Measurements from ENCODE around the gene UTS2B. TPM values are rescaled to one million over a fixed set of nuclear protein-coding genes. Genes with fewer than 3 reads are reported as not detected.
"Not testable (repeated sequence)": the region's sequence is repeated elsewhere in the genome, so short reads cannot be mapped to it uniquely, and the experiment has no call there.

Gene UTS2B
- total RNA-seq, 2 experiments from 2014 or later: not detected

GRCh38 chr3:191282251-191283185, 47.8 kb downstream of the UTS2B start:
- no peaks in the 10 kb centered on the region for H3K36me3 Mint-ChIP-seq
- H3K4me1 Mint-ChIP-seq (ENCODE audit: low read depth): no peaks in the 10 kb centered on the region
- H3K27me3 Mint-ChIP-seq: no peaks in the 10 kb centered on the region
- intact Hi-C loops (cut with micrococcal nuclease): no loop called here
- POLR2A ChIA-PET: no interaction called here
- no peak overlapping the region for H3K4me3 Mint-ChIP-seq
- no peak for DNase-seq
- CTCF ChIA-PET: no interaction called here
- no peak overlapping the region for H3K27ac Mint-ChIP-seq
- peaks cover 2% of the 10 kb centered on the region for H3K9me3 Mint-ChIP-seq

- Mint-ChIP-seq H3K4me1 (ENCODE audit: low read depth) (no peaks in the 10 kb centered on the region), H3K27ac (no peak overlapping the region), H3K36me3 (no peaks in the 10 kb centered on the region), H3K4me3 (no peak overlapping the region), H3K27me3 (no peaks in the 10 kb centered on the region), H3K9me3 (peaks cover 2% of the 10 kb centered on the region)
- DNase-seq: no peak
- intact Hi-C loops (cut with micrococcal nuclease): no loop called here
- CTCF ChIA-PET: no interaction called here
- POLR2A ChIA-PET: no interaction called here
Observed at GRCh38 chr3:191280882-191281281, 49.4 kb downstream of the UTS2B start.

- no peaks in the 10 kb centered on the region for H3K36me3 Mint-ChIP-seq
- ChIA-PET CTCF (no interaction called here), POLR2A (no interaction called here)
- no peaks in the 10 kb centered on the region for H3K27me3 Mint-ChIP-seq
- intact Hi-C loops (cut with micrococcal nuclease): no loop called here
- DNase-seq: no peak
- H3K27ac Mint-ChIP-seq: no peak overlapping the region
- peaks cover under 1% of the 10 kb centered on the region for H3K9me3 Mint-ChIP-seq
- no peak overlapping the region for H3K4me3 Mint-ChIP-seq
- H3K4me1 Mint-ChIP-seq (ENCODE audit: low read depth): no peaks in the 10 kb centered on the region
Observed at GRCh38 chr3:191280111-191280510, 50.2 kb downstream of the UTS2B start.

DNA sequence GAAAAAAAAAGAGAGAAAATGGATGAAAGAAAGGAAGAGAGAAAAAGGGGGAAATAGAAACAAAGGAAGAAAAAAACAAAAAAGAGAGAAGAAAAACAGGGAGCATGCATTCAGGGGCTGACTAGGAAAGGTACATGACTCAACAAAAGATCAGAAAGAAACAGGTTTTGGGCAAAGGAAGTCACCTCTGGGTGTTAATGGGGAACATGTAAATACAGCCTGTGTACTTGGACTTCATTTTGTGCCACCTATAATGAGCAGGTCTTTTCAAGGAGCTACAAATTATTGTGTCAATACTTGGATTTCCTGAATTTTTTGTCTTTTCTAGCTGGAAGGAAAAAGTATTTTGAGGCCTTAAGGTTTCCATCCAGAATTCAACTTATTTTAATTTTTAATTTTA, 54.6 kb downstream of the UTS2B start:
- H3K36me3 Mint-ChIP-seq: no peaks in the 10 kb centered on the region
- CTCF ChIA-PET: no interaction called here

DNA sequence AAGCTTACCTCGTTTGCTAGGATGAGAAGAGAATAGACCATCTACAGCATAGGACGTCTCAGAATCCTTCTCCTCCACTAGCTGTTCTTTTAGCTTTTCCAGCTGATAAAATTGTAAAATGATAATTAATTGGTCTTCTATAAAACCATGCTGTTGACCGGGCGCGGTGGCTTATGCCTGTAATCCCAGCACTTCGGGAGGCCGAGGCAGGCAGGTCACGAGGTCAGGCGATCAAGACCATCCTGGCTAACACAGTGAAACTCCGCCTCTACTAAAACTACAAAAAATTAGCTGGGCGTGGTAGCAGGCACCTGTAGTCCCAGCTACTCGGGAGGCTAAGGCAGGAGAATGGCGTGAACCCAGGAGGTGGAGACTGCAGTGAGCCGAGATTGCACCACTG, 55.1 kb downstream of the UTS2B start:
- H3K27ac Mint-ChIP-seq; POLR2A ChIA-PET; H3K36me3 Mint-ChIP-seq; H3K9me3 Mint-ChIP-seq; intact Hi-C loops (cut with micrococcal nuclease); CTCF ChIA-PET; DNase-seq; H3K27me3 Mint-ChIP-seq; H3K4me3 Mint-ChIP-seq; H3K4me1 Mint-ChIP-seq (ENCODE audit: low read depth): not testable (repeated sequence)

More for the DNA sequence above, 54.6 kb downstream of the UTS2B start:
- DNase-seq: no peak
- H3K4me1 Mint-ChIP-seq (ENCODE audit: low read depth): no peaks in the 10 kb centered on the region
- POLR2A ChIA-PET: no interaction called here
- H3K9me3 Mint-ChIP-seq: peaks cover 5% of the 10 kb centered on the region
- intact Hi-C loops (cut with micrococcal nuclease): no loop called here
- H3K27ac Mint-ChIP-seq: no peak overlapping the region
- no peak overlapping the region for H3K4me3 Mint-ChIP-seq
- no peaks in the 10 kb centered on the region for H3K27me3 Mint-ChIP-seq

DNA sequence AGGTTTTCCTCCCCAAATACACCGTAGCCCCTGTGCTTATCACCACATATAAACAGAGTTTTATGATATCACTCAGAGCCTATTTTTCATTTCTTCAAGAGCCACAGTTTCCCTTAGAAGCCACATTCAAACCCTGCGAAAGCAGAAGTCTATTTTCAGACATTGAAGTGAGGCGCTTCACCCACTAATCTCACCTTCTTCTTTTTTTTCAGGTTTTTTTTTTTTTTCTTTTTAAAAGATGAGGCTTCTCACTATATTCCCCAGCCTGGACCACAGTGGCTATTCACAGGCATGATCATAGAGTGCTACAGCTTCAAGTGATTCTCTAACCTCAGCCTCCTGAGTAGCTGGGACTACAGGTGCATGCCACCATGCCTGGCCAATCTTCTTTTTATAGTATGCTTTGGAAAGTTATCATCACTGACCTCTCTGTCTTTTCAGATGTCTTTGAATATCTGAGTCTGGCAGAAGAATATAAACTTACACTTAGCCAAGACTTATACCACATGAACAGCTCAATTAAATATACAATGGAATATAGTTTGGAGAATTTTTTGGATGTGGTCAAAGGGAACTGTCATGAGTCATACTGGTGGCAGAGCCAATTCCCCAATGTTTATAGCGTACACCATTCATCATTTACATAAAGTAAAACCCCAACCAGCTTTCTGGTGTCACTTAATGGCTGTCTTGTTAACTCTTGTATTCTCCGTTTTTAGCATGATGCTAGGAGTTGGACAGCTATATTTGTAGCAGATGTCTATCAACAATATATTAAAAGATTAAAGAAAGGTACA, 60.8 kb downstream of the UTS2B start:
- Mint-ChIP-seq H3K4me1 (ENCODE audit: low read depth) (no peaks in the 10 kb centered on the region), H3K9me3 (peaks cover 5% of the 10 kb centered on the region), H3K27me3 (no peaks in the 10 kb centered on the region), H3K36me3 (no peaks in the 10 kb centered on the region), H3K4me3 (no peak overlapping the region), H3K27ac (no peak overlapping the region)
- no peak for DNase-seq
- ChIA-PET CTCF (interaction anchor here (0.6 kb wide), 1 partner anchor 43 kb away, joined by 3 read pairs; no protein-coding TSS in a partner anchor), POLR2A (no interaction called here)
- intact Hi-C loops (cut with micrococcal nuclease): no loop called here

- Mint-ChIP-seq H3K9me3 (peaks cover 5% of the 10 kb centered on the region), H3K27ac (no peak overlapping the region), H3K36me3 (no peaks in the 10 kb centered on the region), H3K4me3 (no peak overlapping the region), H3K4me1 (ENCODE audit: low read depth) (no peaks in the 10 kb centered on the region), H3K27me3 (no peaks in the 10 kb centered on the region)
- intact Hi-C loops (cut with micrococcal nuclease): no loop called here
- ChIA-PET POLR2A (no interaction called here), CTCF (no interaction called here)
- DNase-seq: no peak
Observed at GRCh38 chr3:191268737-191269136, 61.6 kb downstream of the UTS2B start.

- no peaks in the 10 kb centered on the region for H3K36me3 Mint-ChIP-seq
- ChIA-PET CTCF (no interaction called here), POLR2A (no interaction called here)
Observed at GRCh38 chr3:191263850-191264249, 66.5 kb downstream of the UTS2B start.

DNA sequence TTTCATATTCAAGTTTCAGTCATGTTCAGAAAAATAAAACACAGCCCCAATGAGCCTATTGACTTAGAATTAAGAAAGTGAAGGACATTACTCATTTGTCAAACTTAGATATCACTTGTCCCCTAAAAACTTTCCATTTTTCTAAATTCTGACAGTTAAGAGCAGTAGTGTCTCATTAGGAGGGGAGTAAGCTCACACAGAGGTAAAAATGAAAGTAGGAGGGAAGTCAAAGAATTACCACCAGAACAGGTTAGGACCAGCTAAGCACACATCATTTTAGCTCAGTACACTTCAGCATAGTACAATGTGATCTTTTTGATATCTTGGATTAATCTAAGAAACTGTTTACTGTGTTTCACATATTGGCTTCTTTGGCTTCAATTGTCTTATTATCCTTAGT, 67.0 kb downstream of the UTS2B start:
- Mint-ChIP-seq H3K4me1 (ENCODE audit: low read depth) (no peaks in the 10 kb centered on the region), H3K9me3 (no peaks in the 10 kb centered on the region), H3K27ac (no peak overlapping the region), H3K4me3 (no peak overlapping the region), H3K27me3 (no peaks in the 10 kb centered on the region), H3K36me3 (no peaks in the 10 kb centered on the region)
- intact Hi-C loops (cut with micrococcal nuclease): no loop called here
- DNase-seq: no peak
- ChIA-PET CTCF (interaction anchor here (1.0 kb wide), 1 partner anchor 10 kb away, joined by 3 read pairs; no protein-coding TSS in a partner anchor), POLR2A (no interaction called here)

More at GRCh38 chr3:191263850-191264249, 66.5 kb downstream of the UTS2B start:
- intact Hi-C loops (cut with micrococcal nuclease): no loop called here
- no peaks in the 10 kb centered on the region for H3K9me3 Mint-ChIP-seq
- H3K4me3 Mint-ChIP-seq: no peak overlapping the region
- no peaks in the 10 kb centered on the region for H3K4me1 Mint-ChIP-seq (ENCODE audit: low read depth)
- DNase-seq: no peak
- H3K27ac Mint-ChIP-seq: no peak overlapping the region
- H3K27me3 Mint-ChIP-seq: no peaks in the 10 kb centered on the region

- ChIA-PET CTCF (interaction anchor here (1.0 kb wide), 1 partner anchor 9 kb away, joined by 3 read pairs; no protein-coding TSS in a partner anchor), POLR2A (no interaction called here)
- no peak for DNase-seq
- Mint-ChIP-seq H3K27ac (no peak overlapping the region), H3K4me1 (ENCODE audit: low read depth) (no peaks in the 10 kb centered on the region), H3K27me3 (no peaks in the 10 kb centered on the region), H3K4me3 (no peak overlapping the region), H3K9me3 (no peaks in the 10 kb centered on the region), H3K36me3 (no peaks in the 10 kb centered on the region)
- intact Hi-C loops (cut with micrococcal nuclease): no loop called here
Observed at GRCh38 chr3:191262650-191263049, 67.7 kb downstream of the UTS2B start.

GRCh38 chr3:191261304-191261638, 69.1 kb downstream of the UTS2B start:
- POLR2A ChIA-PET: no interaction called here
- H3K27me3 Mint-ChIP-seq: no peaks in the 10 kb centered on the region
- no peaks in the 10 kb centered on the region for H3K4me1 Mint-ChIP-seq (ENCODE audit: low read depth)
- H3K4me3 Mint-ChIP-seq: no peak overlapping the region
- CTCF ChIA-PET: no interaction called here
- H3K27ac Mint-ChIP-seq: no peak overlapping the region
- H3K36me3 Mint-ChIP-seq: no peaks in the 10 kb centered on the region
- intact Hi-C loops (cut with micrococcal nuclease): no loop called here
- no peaks in the 10 kb centered on the region for H3K9me3 Mint-ChIP-seq
- DNase-seq: no peak

DNA sequence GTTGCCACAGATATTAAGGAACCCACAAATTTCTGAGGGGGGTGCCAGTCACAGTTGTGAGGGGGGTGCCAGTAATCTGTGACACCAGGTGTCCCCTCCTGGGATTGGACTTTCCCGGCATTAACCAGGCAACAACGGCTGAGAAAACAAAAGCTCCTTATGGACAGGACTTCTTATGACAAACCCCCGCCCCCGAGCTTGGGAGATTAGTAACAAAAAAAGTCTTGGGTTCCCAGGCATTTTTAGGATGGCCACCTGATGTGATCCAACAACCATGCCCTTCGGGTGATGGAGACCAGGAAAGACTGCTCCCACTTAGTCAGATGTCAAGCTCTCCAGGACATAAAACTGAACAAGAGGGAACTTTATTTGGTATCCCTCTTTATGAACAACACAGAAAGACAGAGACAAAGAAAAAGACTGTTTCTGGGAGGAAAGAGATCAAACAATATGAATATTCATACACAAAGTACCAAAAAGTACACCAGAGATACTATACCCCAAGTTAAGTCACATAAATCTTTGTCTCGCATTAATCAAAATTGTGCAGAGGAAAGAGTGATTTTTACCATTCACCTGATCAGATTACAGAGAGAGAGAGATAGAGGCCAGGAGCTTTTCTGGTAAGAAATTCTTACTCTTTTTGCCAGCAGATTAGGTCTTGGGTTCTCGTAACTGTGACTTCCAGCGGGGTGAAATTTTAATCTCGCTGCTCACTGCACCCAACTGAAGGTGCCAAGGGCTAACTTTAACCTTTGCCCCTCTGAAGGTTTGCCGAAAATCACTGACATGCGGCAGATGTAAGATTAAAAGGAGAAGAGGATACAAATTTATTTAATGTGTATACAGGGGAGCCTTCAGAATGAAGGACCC, 69.7 kb downstream of the UTS2B start:
- Mint-ChIP-seq H3K4me1 (ENCODE audit: low read depth) (no peaks in the 10 kb centered on the region), H3K36me3 (no peaks in the 10 kb centered on the region), H3K9me3 (no peaks in the 10 kb centered on the region), H3K4me3 (no peak overlapping the region), H3K27me3 (no peaks in the 10 kb centered on the region), H3K27ac (no peak overlapping the region)
- intact Hi-C loops (cut with micrococcal nuclease): no loop called here
- DNase-seq: no peak
- CTCF ChIA-PET: no interaction called here
- POLR2A ChIA-PET: no interaction called here

Data from activated CD4-positive, alpha-beta memory T cell treated with anti-CD3 and anti-CD28 coated beads for 36 hours (primary cell).